GM04503 (cell line): ENCODE data around the gene SRRT.
"Not testable (repeated sequence)": the region's sequence is repeated elsewhere in the genome, so short reads cannot be mapped to it uniquely, and the experiment has no call there.

ENCODE experiments used
- DNase-seq: peaks from one replicate; pipeline ENCODE4 v3.0.0-alpha.2; 2012; ENCODE audit warnings: low read depth

The SRRT gene

GRCh38 chr7:100893910-100894721 is 19.2 kb downstream of the SRRT start:
- no peak for DNase-seq

GRCh38 chr7:100894860-100895700 is 20.2 kb downstream of the SRRT start:
- DNase-seq, result no peak

- DNase-seq, result no peak
Measured at GRCh38 chr7:100895701-100895955, 20.7 kb downstream of the SRRT start, which contains the start of gene ACHE. TSS of gene ACHE (minus strand) at chr7:100895888. CDS start at chr7:100894232, 1,656 bp downstream.

GRCh38 chr7:100895956-100896731 is 21.2 kb downstream of the SRRT start:
- no peak for DNase-seq

GRCh38 chr7:100896732-100897608 is 22.1 kb downstream of the SRRT start:
- DNase-seq, result no peak

GRCh38 chr7:100897772-100898454 is 23.0 kb downstream of the SRRT start:
- DNase-seq, result no peak

GRCh38 chr7:100899432-100899831 is 24.5 kb downstream of the SRRT start:
- DNase-seq, result no peak

- no peak for DNase-seq
Measured at GRCh38 chr7:100900978-100901377, 26.1 kb downstream of the SRRT start.

- no peak for DNase-seq
Measured at GRCh38 chr7:100901921-100902332, 27.0 kb downstream of the SRRT start.

- DNase-seq, result no peak
Measured at GRCh38 chr7:100902638-100903037, 27.7 kb downstream of the SRRT start.

- DNase-seq, result no peak
Measured at GRCh38 chr7:100908512-100908911, 33.6 kb downstream of the SRRT start.

GRCh38 chr7:100910443-100910842 is 35.5 kb downstream of the SRRT start:
- not testable (repeated sequence) for DNase-seq

GRCh38 chr7:100911484-100911883 is 36.6 kb downstream of the SRRT start:
- no peak for DNase-seq

GRCh38 chr7:100914208-100914878 is 39.4 kb downstream of the SRRT start:
- no peak for DNase-seq

- no peak for DNase-seq
Measured at GRCh38 chr7:100914879-100915447, 40.1 kb downstream of the SRRT start.

- DNase-seq, result not testable (repeated sequence)
Measured at GRCh38 chr7:100919335-100919734, 44.4 kb downstream of the SRRT start.

- not testable (repeated sequence) for DNase-seq
Measured at GRCh38 chr7:100919779-100920437, 45.0 kb downstream of the SRRT start.

- no peak for DNase-seq
Measured at GRCh38 chr7:100921039-100921438, 46.1 kb downstream of the SRRT start.

- not testable (repeated sequence) for DNase-seq
Measured at GRCh38 chr7:100923616-100924015, 48.7 kb downstream of the SRRT start.
